ENCODE measurements around the gene MAPK10.

- no peak for TF ChIP-seq EZH2phosphoT487 (IDR thresholded peaks at IDR 0.05; ENCODE audit: borderline replicate concordance, low read depth, low read length)
- TF ChIP-seq CTCF (conservative IDR thresholded peaks at IDR 0.05; ENCODE audit: low read length), result no peak
Measured at GRCh38 chr4:86380181-86380724, 20.4 kb upstream of the MAPK10 start.
